HG03097 (cell line): ENCODE data around the gene ANKMY1.

Source experiments
- ATAC-seq: cut with Tn5 transposase; IDR thresholded peaks from one replicate; pipeline ENCODE4 v1.9.1; 2021; ENCODE audit not compliant: unreplicated experiment, low FRiP score

The ANKMY1 gene

GRCh38 chr2:240557808-240558207 is at the start of gene ANKMY1:
ANKMY1 (minus strand) TSS chr2:240557988; CDS start chr2:240557335, 653 bp downstream.
- ATAC-seq = no peak

GRCh38 chr2:240605867-240606743 is 48.3 kb upstream of the ANKMY1 start:
- ATAC-seq = no peak

GRCh38 chr2:240604939-240605716 is 47.3 kb upstream of the ANKMY1 start:
- ATAC-seq = no peak

- ATAC-seq = no peak
Observed at GRCh38 chr2:240604291-240604938, 46.6 kb upstream of the ANKMY1 start.

GRCh38 chr2:240603846-240604245 is 46.1 kb upstream of the ANKMY1 start:
- ATAC-seq = no peak

- ATAC-seq = no peak
Observed at GRCh38 chr2:240603081-240603835, 45.5 kb upstream of the ANKMY1 start.

GRCh38 chr2:240602266-240603050 is 44.7 kb upstream of the ANKMY1 start:
- no peak for ATAC-seq

GRCh38 chr2:240601831-240602160 is 44.0 kb upstream of the ANKMY1 start:
- no peak for ATAC-seq

- no peak for ATAC-seq
Observed at GRCh38 chr2:240601061-240601830, 43.5 kb upstream of the ANKMY1 start.

GRCh38 chr2:240600451-240600961 is 42.7 kb upstream of the ANKMY1 start:
- no peak for ATAC-seq

- no peak for ATAC-seq
Observed at GRCh38 chr2:240599141-240599583, 41.4 kb upstream of the ANKMY1 start.

GRCh38 chr2:240598311-240598911 is 40.6 kb upstream of the ANKMY1 start:
- ATAC-seq = no peak

GRCh38 chr2:240597419-240598181 is 39.8 kb upstream of the ANKMY1 start:
- no peak for ATAC-seq

GRCh38 chr2:240597054-240597418 is 39.2 kb upstream of the ANKMY1 start:
- ATAC-seq = no peak

- ATAC-seq = no peak
Observed at GRCh38 chr2:240596491-240596931, 38.7 kb upstream of the ANKMY1 start.

GRCh38 chr2:240596080-240596460 is 38.3 kb upstream of the ANKMY1 start:
- no peak for ATAC-seq

- ATAC-seq = no peak
Observed at GRCh38 chr2:240595381-240596079, 37.7 kb upstream of the ANKMY1 start.
